Frontal cortex (tissue), 4 donors: Measurements from ENCODE around the gene PLEKHA5. TPM values are rescaled to one million over a fixed set of nuclear protein-coding genes. Genes with fewer than 3 reads are reported as not detected.

Experiments
- DNase-seq, 2 donors: peaks; one replicate each; pipeline ENCODE4 v3.0.0; 2012; ENCODE audit warnings: low spot score in 2 of 2
- FAIRE-seq: peaks from 2 replicates; lab custom pipeline; 2012; peaks lifted over from hg19 to GRCh38; lab: Jason Lieb, UNC
- total RNA-seq: library from RNA; depleted of rRNA; stranded (reverse); fragments of >200 nt; gene quantifications from one replicate; pipeline ENCODE4 v1.2.3, GENCODE V29; 2014
- donor health status: control.
- donor health status: control.
- donor health status: control.

PLEKHA5 gene
- total RNA-seq, 1 donor from 2014 or later = 69.7 TPM

- no peak for FAIRE-seq
Observed at GRCh38 chr12:19121449-19122018, 8.0 kb upstream of the PLEKHA5 start.

DNA sequence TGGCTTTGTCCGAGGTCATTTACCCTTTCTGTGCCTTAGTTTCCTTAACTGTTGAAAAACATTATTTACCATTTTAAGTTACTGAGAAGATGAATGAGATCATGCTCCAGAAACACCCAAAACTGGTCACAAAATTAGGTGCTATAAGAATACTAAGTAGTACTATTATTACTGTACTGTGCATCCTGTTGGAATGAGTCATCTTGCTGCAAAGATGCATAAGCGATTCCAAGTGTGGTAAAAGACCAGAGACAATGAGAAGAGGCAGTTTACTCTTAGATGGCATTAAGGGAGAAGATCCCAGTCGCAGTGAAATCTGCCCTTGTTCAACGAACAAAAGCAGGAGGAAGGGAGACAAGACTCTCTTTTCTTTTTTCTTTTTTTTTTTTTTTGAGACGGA lies 4.2 kb upstream of the PLEKHA5 start:
- no peak for DNase-seq
- FAIRE-seq = no peak

More at GRCh38 chr12:19121449-19122018, 8.0 kb upstream of the PLEKHA5 start:
- DNase-seq = no peak

- no peak for DNase-seq
- no peak for FAIRE-seq
Observed at GRCh38 chr12:19127270-19127669, 2.3 kb upstream of the PLEKHA5 start.

- DNase-seq (no peak), FAIRE-seq (no peak)
Observed at GRCh38 chr12:19128485-19128884, 1.0 kb upstream of the PLEKHA5 start.

GRCh38 chr12:19129122-19129485 lies 429 bp upstream of the PLEKHA5 start:
- DNase-seq (no peak), FAIRE-seq (no peak)

DNA sequence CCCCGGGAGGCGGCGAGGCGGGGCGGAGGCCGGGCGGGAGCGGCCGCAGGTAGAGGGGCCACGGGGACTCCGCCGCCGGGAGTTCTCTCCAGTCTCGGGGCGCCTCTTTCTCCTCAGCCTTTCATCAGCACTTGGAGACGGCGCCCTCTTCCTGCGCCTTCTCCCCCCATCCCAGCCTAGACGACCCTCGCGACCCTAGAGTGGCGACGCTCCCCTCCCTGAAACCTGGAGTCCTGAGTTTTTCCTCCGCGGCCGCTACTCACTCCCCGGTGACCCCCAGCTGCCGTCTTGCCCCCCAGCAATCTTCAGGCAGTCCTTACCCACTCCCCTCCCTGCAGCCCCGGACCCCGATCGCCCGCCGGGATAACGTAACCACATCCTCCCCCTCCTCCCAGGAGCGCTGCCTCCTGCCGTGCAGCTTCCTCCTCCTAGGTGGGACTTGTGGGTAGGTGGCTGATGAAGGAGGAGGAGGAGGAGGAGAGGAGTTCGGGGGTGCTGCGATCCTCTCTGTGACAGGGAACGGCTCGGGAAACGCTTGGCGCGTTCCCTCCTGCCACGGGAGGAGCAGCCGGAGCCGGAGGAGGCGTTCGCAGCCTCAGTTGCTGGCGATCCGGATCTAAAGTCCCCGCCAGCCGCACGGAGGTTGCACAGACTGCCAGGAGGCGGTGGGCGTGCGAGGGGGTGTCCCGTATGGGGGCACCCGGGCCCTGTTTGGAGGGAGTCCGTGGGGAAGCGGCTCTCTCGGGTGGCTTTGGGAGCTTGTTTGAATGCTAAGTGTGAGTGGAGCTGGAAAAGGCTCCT lies 891 bp downstream of the PLEKHA5 start:
- DNase-seq (peak; percentile 30 to 38), FAIRE-seq (no peak)

DNA sequence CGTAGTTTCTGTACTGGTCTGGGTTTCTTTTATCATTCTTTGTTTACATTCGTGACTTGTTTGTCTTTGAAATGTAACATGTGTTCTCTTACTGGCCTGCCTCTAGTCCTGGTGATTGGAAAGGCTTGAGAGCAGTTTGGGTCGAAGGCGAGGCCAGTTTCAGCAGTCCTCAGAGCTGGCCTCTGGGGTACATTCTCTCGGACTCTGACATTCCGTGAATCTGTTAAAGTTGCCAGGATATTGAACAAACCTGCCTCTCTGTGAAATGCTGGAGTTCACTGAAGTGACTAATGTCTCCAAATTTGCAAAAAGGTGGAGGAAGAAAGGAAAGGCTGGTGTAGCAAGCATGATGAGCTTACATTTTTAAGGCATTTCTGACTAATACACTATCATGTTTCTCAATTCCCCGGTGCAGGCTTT lies 1.5 kb downstream of the PLEKHA5 start:
- FAIRE-seq = no peak
- DNase-seq = peak in 1 of 2 donors; percentile 15

DNA sequence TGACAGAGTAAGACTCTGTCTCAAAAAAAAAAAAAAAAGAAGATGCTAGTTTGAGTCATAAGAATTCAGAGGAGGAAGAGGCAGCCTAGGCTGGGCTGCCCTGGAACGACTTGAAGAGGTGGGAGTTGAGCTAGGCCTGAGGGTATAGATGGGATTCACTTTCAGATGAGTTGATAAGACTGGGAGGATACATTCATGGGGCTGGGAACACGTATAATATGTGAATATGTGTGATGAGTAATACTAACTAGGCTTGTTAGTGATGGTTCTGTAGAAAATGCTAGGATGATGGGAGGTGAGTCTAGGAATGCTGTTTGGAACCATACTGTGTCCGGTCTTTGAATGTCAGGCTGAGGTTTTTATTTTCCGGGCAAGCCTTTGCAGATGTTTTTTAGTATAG lies 9.0 kb downstream of the PLEKHA5 start:
- FAIRE-seq = no peak
- DNase-seq = no peak

DNA sequence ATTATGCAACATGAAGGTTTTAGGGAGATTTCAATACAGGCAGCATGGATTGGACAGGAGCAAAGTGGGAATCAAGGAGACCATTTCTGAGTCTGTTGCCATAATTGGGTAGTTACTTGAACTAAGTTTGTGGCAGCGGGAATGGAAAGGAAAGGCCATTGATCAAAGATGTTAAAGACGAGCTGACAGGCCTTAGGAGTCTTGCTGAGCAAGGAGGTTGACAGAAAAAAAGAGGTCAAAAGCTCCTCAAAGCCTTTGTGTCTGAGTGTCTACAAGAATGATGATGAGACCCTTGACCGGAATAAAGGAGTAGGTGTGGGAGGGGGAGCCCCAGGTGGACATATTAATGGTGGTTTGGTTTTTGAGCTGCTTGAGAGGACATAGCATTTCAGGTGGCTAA lies 9.4 kb downstream of the PLEKHA5 start:
- DNase-seq (no peak), FAIRE-seq (no peak)

GRCh38 chr12:19139615-19140194 lies 10.2 kb downstream of the PLEKHA5 start:
- no peak for FAIRE-seq

GRCh38 chr12:19140381-19141236 lies 11.1 kb downstream of the PLEKHA5 start:
- DNase-seq (no peak), FAIRE-seq (no peak)

More at GRCh38 chr12:19139615-19140194, 10.2 kb downstream of the PLEKHA5 start:
- no peak for DNase-seq

DNA sequence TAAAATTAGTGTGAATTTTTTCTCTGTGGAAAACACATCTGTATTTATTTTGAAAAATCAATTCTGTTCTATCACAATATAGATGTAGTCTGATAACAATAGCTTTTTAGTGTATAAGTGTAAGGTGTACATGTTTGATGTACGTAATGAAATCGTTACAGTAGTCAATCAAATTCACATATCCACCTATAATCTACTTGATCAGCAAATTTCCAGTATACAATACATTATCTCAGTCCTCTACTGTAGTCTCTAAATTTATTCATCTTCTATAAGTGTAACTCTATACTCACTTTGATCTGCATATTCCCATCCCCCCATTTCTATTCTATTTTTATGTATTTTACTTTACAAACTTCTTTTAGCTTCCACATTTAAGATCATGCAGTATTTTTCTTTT lies 13.0 kb downstream of the PLEKHA5 start:
- DNase-seq (no peak), FAIRE-seq (no peak)

DNA sequence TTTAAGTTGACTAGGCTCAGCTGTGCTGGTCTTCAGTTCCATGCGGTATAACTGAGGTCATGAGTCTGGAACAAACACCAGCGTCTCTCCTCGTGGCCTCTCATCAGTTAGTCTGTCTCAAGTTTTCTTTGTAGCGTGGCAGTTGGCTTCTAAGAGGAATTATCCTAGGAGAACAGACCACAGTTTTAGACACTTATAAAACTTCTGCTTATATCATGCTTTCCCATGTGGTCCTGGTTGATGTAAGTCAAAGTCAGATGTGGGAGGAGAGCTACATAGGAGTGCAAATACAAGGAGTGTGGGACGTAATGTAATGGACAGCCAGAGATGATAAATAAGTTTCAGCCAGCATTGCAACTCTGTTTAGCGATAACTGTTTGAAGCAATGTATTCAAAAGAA lies 14.8 kb downstream of the PLEKHA5 start:
- DNase-seq = no peak
- FAIRE-seq = no peak

DNA sequence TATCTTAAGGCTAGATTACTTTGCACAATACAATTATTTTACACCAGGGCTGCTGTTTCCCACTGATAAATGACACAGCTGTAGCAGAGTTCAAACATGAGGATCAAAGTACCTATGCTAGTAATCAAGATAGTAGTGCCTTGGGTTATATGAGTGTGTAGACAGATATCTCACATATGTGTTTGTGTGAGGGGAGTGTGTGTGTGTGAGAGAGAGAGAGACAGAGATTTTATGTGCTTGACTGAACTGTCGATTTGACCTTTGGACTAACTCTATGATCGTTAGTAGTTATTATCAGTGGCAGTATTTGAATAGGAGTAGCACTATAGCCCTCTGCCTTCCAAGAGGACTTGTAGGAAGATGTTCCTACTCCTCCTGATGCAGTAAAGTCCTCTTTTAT lies 15.5 kb downstream of the PLEKHA5 start:
- FAIRE-seq = no peak
- DNase-seq = no peak

GRCh38 chr12:19148860-19149259 lies 19.3 kb downstream of the PLEKHA5 start:
- FAIRE-seq (no peak), DNase-seq (no peak)

DNA sequence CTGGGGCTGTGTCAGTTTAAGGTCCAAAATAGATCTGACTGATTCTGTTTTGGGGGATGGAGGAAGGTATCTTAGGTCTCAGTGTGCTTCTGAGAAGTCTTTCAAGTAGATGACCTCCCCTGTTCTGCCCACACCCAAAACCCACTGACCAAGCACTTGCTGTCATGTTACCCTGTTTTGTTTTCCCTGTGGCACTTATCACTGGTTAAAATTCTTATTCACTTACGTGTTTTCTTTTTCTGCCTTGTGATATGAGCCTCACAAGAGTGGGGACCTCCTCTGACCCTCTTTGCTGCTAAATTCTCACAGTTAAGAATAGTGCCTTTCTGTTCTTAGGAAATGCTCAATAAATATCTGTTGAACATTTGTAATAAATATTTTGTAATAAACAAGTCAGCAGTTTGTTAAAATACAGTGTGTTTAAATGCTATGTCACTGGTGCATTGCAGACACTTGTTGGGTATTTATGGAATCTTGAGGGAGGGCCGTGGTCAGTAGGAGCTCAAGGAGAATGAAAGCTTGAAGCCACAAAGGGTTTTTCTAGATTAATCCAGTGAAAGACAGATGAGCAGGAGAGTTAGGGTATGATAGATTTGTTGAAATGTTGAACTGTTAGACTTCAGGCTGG lies 20.9 kb downstream of the PLEKHA5 start:
- DNase-seq (no peak), FAIRE-seq (no peak)

GRCh38 chr12:19151298-19151697 lies 21.8 kb downstream of the PLEKHA5 start:
- no peak for FAIRE-seq

GRCh38 chr12:19153396-19153795 lies 23.9 kb downstream of the PLEKHA5 start:
- FAIRE-seq (no peak), DNase-seq (no peak)

More at GRCh38 chr12:19151298-19151697, 21.8 kb downstream of the PLEKHA5 start:
- no peak for DNase-seq

GRCh38 chr12:19154686-19155085 lies 25.2 kb downstream of the PLEKHA5 start:
- DNase-seq (no peak), FAIRE-seq (no peak)
